Activated naive CD8-positive, alpha-beta T cell treated with anti-CD3 and anti-CD28 coated beads, Interleukin-2, amount 10 ng/mL, durations not matched to agents 7 days and 5 days (primary cell): ENCODE data around the gene CATSPERD. TPM values are rescaled to one million over a fixed set of nuclear protein-coding genes. Genes with fewer than 3 reads are reported as not detected.
"Not testable (repeated sequence)": the region's sequence is repeated elsewhere in the genome, so short reads cannot be mapped to it uniquely, and the experiment has no call there.

Experiments
- ATAC-seq: fragments of 150-1000 bp; cut with Tn5 transposase; one replicate; pipeline ENCODE4 v1.10.0; 2021; ENCODE audit warnings: low read depth, moderate library complexity
- POLR2A ChIA-PET: fragments of 350-600 bp; sonication (Branson Sonifier 250); formaldehyde crosslinking; loops from one replicate; lab custom pipeline; 2021; ENCODE audit warnings: antibody characterized with exemption; lab: Charles Lee
- DNase-seq: peaks from one replicate; pipeline ENCODE4 v3.0.0; 2021
- H3K27ac Mint-ChIP-seq: one replicate; pipeline ENCODE4 v1.8.0; 2022; ENCODE audit warnings: mild to moderate bottlenecking, mixed read lengths
- H3K27me3 Mint-ChIP-seq: one replicate; pipeline ENCODE4 v1.8.0; 2022; ENCODE audit warnings: mild to moderate bottlenecking, moderate library complexity, mixed read lengths
- H3K36me3 Mint-ChIP-seq: one replicate; pipeline ENCODE4 v1.8.0; 2021; ENCODE audit warnings: mild to moderate bottlenecking, mixed read lengths
- H3K4me1 Mint-ChIP-seq: one replicate; pipeline ENCODE4 v1.8.0; 2021; ENCODE audit warnings: mixed read lengths
- H3K4me3 Mint-ChIP-seq: one replicate; pipeline ENCODE4 v1.8.0; 2022; ENCODE audit warnings: mild to moderate bottlenecking, moderate library complexity, mixed read lengths
- H3K9me3 Mint-ChIP-seq: one replicate; pipeline ENCODE4 v1.8.0; 2021; ENCODE audit warnings: mixed read lengths
- total RNA-seq, 2 experiments: library from RNA; stranded (reverse); gene quantifications; one replicate each; pipeline ENCODE4 v1.2.3, GENCODE V29; 2021

The CATSPERD gene
- total RNA-seq, 2 experiments from 2014 or later, result not detected

- no peak overlapping the region for H3K4me3 Mint-ChIP-seq
- peaks cover 2% of the 10 kb centered on the region for H3K4me1 Mint-ChIP-seq
- H3K36me3 Mint-ChIP-seq, result peaks cover 19% of the 10 kb centered on the region
- ATAC-seq (no peak), DNase-seq (no peak)
- no peaks in the 10 kb centered on the region for H3K9me3 Mint-ChIP-seq
- H3K27me3 Mint-ChIP-seq, result no peaks in the 10 kb centered on the region
- POLR2A ChIA-PET, result no interaction called here
- H3K27ac Mint-ChIP-seq, result no peak overlapping the region
Measured at GRCh38 chr19:5697022-5697889, 23.2 kb upstream of the CATSPERD start.

- POLR2A ChIA-PET, result no interaction called here
- Mint-ChIP-seq H3K4me3 (no peak overlapping the region), H3K36me3 (peaks cover 15% of the 10 kb centered on the region), H3K27ac (no peak overlapping the region), H3K27me3 (no peaks in the 10 kb centered on the region), H3K4me1 (no peaks in the 10 kb centered on the region), H3K9me3 (no peaks in the 10 kb centered on the region)
- ATAC-seq (no peak), DNase-seq (no peak)
Measured at GRCh38 chr19:5697890-5698634, 22.4 kb upstream of the CATSPERD start.

GRCh38 chr19:5698635-5699422 lies 21.6 kb upstream of the CATSPERD start:
- H3K9me3 Mint-ChIP-seq, result no peaks in the 10 kb centered on the region
- H3K36me3 Mint-ChIP-seq, result peaks cover 19% of the 10 kb centered on the region
- H3K27me3 Mint-ChIP-seq, result no peaks in the 10 kb centered on the region
- no peak for ATAC-seq
- H3K27ac Mint-ChIP-seq, result no peak overlapping the region
- POLR2A ChIA-PET, result no interaction called here
- H3K4me1 Mint-ChIP-seq, result no peaks in the 10 kb centered on the region
- H3K4me3 Mint-ChIP-seq, result no peak overlapping the region
- DNase-seq, result no peak

- POLR2A ChIA-PET, result interaction anchor here (1.0 kb wide), 1 partner anchor 10 kb away, joined by 4 read pairs; no protein-coding TSS in a partner anchor
- no peaks in the 10 kb centered on the region for H3K4me1 Mint-ChIP-seq
- peaks cover 19% of the 10 kb centered on the region for H3K36me3 Mint-ChIP-seq
- no peaks in the 10 kb centered on the region for H3K9me3 Mint-ChIP-seq
- H3K4me3 Mint-ChIP-seq, result no peak overlapping the region
- no peaks in the 10 kb centered on the region for H3K27me3 Mint-ChIP-seq
- H3K27ac Mint-ChIP-seq, result no peak overlapping the region
- ATAC-seq, result no peak
- DNase-seq, result no peak
Measured at GRCh38 chr19:5700455-5701092, 19.9 kb upstream of the CATSPERD start.

- H3K36me3 Mint-ChIP-seq, result peaks cover 22% of the 10 kb centered on the region
- not testable (repeated sequence) for H3K9me3 Mint-ChIP-seq, H3K4me1 Mint-ChIP-seq, H3K27me3 Mint-ChIP-seq, H3K27ac Mint-ChIP-seq, H3K4me3 Mint-ChIP-seq, ATAC-seq, DNase-seq
- POLR2A ChIA-PET, result interaction anchor here (0.6 kb wide), 1 partner anchor 15 kb away, joined by 3 read pairs; no protein-coding TSS in a partner anchor
Measured at GRCh38 chr19:5702053-5702410, 18.4 kb upstream of the CATSPERD start.

GRCh38 chr19:5703819-5704818 lies 16.3 kb upstream of the CATSPERD start:
- Mint-ChIP-seq H3K27me3 (no peaks in the 10 kb centered on the region), H3K36me3 (peaks cover 20% of the 10 kb centered on the region), H3K4me1 (no peaks in the 10 kb centered on the region), H3K9me3 (no peaks in the 10 kb centered on the region), H3K4me3 (no peak overlapping the region), H3K27ac (no peak overlapping the region)
- no peak for DNase-seq
- no peak for ATAC-seq
- POLR2A ChIA-PET, result no interaction called here

- ATAC-seq, result no peak
Measured at GRCh38 chr19:5705552-5705951, 14.9 kb upstream of the CATSPERD start.

GRCh38 chr19:5706876-5707573 lies 13.4 kb upstream of the CATSPERD start:
- Mint-ChIP-seq H3K36me3 (peaks cover 10% of the 10 kb centered on the region), H3K27me3 (no peaks in the 10 kb centered on the region), H3K4me3 (no peak overlapping the region), H3K27ac (no peak overlapping the region), H3K4me1 (no peaks in the 10 kb centered on the region), H3K9me3 (no peaks in the 10 kb centered on the region)
- ATAC-seq (no peak), DNase-seq (no peak)
- POLR2A ChIA-PET, result interaction anchor here (3.0 kb wide), 1 partner anchor 11 kb away, joined by 18 read pairs; no protein-coding TSS in a partner anchor

More at GRCh38 chr19:5705552-5705951, 14.9 kb upstream of the CATSPERD start:
- POLR2A ChIA-PET, result no interaction called here
- DNase-seq, result no peak
- Mint-ChIP-seq H3K27ac (no peak overlapping the region), H3K27me3 (no peaks in the 10 kb centered on the region), H3K4me3 (no peak overlapping the region), H3K4me1 (no peaks in the 10 kb centered on the region), H3K36me3 (peaks cover 19% of the 10 kb centered on the region), H3K9me3 (no peaks in the 10 kb centered on the region)

- DNase-seq (no peak), ATAC-seq (no peak)
- H3K36me3 Mint-ChIP-seq, result peaks cover 10% of the 10 kb centered on the region
- H3K27me3 Mint-ChIP-seq, result no peaks in the 10 kb centered on the region
- no peaks in the 10 kb centered on the region for H3K4me1 Mint-ChIP-seq
- POLR2A ChIA-PET, result interaction anchor here (0.7 to 3.0 kb wide), 2 partner anchors 11 to 159 kb away, joined by 6 to 18 read pairs; no protein-coding TSS in a partner anchor
- H3K4me3 Mint-ChIP-seq, result no peak overlapping the region
- no peaks in the 10 kb centered on the region for H3K9me3 Mint-ChIP-seq
- no peak overlapping the region for H3K27ac Mint-ChIP-seq
Measured at GRCh38 chr19:5707576-5708575, 12.6 kb upstream of the CATSPERD start.

- Mint-ChIP-seq H3K27ac (no peak overlapping the region), H3K27me3 (no peaks in the 10 kb centered on the region), H3K4me1 (peaks cover 3% of the 10 kb centered on the region), H3K36me3 (peaks cover 12% of the 10 kb centered on the region), H3K4me3 (no peak overlapping the region), H3K9me3 (no peaks in the 10 kb centered on the region)
- no peak for ATAC-seq
- POLR2A ChIA-PET, result no interaction called here
- no peak for DNase-seq
Measured at GRCh38 chr19:5711025-5711424, 9.4 kb upstream of the CATSPERD start.
